Skin epidermis (tissue), 12 donors: ENCODE data around the gene DECR2.
"Not testable (repeated sequence)": the region's sequence is repeated elsewhere in the genome, so short reads cannot be mapped to it uniquely, and the experiment has no call there.

Source experiments
- H3K27ac ChIP-seq, 21 experiments: fragments of 200-600 bp; sonication (generic) in 11 of 21; one replicate each; pipeline ENCODE4 v1.5.0; 2020; ENCODE audit warnings: mild to moderate bottlenecking in 3 of 21, inconsistent platforms in 2 of 21, moderate library complexity in 2 of 21
- H3K4me3 ChIP-seq, 7 experiments: fragments of 200-600 bp; sonication (generic) in 2 of 7; one replicate each; pipeline ENCODE4 v1.5.0; 2020; ENCODE audit warnings: inconsistent platforms in 2 of 7, mild to moderate bottlenecking in 2 of 7, moderate library complexity in 1 of 7

Gene DECR2, protein sequence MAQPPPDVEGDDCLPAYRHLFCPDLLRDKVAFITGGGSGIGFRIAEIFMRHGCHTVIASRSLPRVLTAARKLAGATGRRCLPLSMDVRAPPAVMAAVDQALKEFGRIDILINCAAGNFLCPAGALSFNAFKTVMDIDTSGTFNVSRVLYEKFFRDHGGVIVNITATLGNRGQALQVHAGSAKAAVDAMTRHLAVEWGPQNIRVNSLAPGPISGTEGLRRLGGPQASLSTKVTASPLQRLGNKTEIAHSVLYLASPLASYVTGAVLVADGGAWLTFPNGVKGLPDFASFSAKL

DNA sequence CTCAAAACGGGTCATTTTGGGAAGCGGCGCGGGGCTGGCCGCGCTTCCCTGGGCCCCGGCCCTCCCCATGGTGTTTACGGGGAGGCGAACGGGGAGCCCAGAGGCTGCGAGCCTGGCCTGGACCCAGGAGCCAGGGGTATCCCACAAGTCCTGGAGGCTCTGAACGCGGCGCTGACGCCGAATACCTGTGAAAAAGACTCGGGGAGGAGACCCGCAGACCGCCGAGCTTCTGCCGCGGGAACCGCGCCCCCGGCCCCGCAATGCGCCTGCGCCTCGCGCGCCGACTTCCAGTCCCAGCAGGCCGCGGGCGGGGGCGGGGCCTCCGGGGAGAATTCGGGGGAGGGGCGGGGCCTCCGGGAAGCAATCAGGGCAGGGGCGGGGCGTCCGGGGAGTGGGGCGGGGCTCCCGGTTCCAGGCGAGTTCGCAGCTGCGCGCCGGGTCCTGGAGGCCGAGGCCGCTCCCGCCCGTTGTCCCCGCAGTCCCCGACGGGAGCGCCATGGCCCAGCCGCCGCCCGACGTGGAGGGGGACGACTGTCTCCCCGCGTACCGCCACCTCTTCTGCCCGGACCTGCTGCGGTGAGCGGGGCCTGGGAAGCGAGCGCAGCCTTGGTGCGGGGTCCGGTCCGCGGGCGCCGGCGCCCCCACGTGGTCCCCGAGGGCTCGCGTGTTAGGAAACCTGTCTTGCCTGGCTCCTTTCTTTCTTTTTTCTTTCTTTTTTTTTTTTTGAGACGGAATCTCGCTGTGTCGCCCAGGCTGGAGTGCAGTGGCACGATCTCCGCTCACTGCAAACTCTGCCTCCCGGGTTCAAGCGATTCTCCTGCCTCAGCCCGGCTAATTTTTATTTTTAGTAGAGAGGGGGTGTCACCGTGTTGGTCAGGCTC is at the start of gene DECR2:
DECR2 (plus strand) TSS at position 418 of the 881 bp plus-strand sequence; CDS start at position 497, 79 bp downstream.
- peak within 1 kb of the TSS; percentile 61 to 90 (median 75) for H3K4me3 ChIP-seq

DNA sequence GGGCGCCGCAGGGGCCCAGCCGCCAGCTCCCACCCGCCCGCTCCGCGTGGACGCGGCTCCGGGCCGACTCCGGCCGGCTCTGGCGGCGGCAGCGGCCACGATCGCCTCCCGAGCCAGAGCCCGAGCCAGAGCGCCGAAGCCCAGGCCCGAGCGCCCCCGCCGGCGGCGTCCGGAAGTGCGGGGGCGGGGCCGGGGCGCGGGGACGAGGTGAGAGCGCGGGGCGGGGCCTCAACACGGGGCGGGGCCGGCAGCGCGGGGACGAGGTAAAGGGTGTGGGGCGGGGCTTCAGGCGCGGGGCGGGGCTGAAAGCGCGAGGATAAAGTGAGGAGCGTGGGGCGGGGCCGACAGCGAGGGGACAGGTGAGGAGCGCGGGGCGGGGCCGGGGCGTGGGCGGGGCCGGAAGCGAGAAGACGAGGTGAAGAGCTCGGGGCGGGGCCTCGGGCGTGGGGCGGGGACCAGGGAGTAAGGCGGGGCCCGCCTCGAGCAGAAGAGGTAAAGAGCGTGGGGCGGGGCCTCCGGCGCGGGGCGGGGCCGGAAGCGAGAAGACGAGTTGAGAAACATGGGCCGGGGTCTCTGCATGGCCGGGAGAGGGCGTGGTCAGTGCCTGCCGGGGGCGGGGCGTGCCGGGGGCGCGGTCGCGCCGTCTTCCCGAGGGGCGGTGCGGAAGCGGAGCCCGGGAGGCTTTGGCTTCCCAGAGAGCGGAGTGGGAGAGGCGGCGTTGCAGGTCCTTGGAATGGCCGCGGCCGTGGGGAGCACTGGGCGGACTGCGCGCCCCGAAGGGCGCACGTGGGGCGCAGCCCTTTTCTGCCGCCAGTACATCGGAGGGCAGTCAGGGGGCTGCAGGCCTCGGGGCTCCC is 48.9 kb upstream of the DECR2 start, which contains the start of gene AXIN1:
AXIN1 (minus strand) TSS at position 177 of the 857 bp plus-strand sequence. CDS start 5,698 bp downstream, outside the sequence.
- Histone ChIP-seq H3K27ac (peak within 1 kb of the TSS in 20 of 21 experiments; percentile 43 to 92 (median 72)), H3K4me3 (peak within 1 kb of the TSS; percentile 48 to 89 (median 73))

More for the DNA sequence above, at the start of gene DECR2:
- H3K27ac ChIP-seq = peak within 1 kb of the TSS; percentile 59 to 93 (median 87)

DNA sequence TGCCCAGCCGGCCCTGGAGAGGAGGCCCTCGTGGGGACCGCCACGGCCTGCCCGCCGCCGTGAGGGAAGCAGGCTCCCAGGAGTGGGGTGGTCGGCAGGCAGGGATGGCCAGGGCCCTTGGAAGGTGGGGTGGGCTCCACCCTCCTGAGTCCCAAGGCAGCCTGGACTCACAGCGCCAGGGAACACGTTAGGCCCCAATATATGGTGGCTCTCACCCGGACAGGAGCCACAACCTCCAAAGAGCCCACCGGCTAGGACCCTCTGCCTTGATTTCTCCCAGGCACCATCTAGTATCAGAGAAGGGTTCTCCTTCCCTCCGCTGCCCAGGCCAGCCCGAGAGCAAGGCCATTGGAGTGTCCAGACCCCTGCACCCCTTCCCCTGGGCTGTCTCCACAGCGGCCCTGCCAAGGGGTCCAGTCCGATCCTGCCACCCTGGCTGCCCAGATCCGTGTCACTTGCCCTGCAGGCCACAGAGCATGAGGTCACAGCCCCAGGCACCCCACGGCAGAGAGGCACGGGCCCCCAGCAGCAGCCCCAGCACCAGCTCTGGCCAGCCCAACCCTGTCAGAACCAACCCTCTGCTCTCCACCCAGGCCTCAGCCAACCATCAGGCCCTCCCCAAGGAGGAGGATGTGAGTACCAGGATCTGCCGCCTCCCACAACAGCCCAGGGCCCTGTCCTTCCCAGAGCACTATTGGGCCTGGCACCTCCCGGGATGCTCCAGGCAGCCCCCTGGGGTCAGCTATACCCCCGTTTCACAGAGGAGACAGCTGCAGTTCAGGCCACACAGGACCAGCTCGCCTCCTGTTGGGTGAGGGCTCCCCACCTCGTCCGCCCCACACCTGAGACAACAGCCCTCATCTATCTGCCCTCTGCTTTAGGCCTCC is 48.0 kb upstream of the DECR2 start:
- Histone ChIP-seq H3K27ac (peak overlapping the region in 19 of 21 experiments; percentile 10 to 83 (median 68)), H3K4me3 (peak overlapping the region; percentile 19 to 89 (median 34))

DNA sequence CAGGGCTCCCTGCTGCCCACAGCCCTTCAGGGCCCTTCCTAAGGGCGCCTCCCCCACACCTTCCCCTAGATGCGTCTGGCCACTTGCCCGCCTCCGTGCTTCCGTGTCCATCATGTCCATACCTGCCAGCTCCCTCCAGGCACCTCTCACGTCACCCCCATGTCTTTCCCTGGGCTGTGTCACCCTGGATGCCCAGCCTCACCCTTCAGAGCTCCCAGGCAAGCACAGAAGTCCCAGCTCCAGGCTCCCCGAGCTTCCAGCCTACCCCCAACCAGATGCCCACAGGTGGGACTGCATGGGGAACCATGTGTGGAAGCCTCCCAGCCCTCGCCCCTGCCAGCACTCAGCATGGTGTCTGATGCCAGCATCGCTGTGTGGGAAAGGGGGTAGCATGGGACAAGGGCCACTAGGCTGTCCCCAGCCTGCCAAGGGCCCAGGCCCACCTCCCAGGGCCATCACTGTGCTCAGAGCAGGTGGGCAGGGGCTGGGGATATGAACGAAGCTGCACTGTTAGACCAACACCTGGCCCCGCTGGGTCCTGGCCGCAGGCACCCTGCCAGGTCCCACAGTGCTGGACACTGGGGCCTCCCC is 47.3 kb upstream of the DECR2 start:
- peak overlapping the region in 8 of 21 experiments; percentile 4 to 83 (median 74) for H3K27ac ChIP-seq
- no peak overlapping the region for H3K4me3 ChIP-seq

DNA sequence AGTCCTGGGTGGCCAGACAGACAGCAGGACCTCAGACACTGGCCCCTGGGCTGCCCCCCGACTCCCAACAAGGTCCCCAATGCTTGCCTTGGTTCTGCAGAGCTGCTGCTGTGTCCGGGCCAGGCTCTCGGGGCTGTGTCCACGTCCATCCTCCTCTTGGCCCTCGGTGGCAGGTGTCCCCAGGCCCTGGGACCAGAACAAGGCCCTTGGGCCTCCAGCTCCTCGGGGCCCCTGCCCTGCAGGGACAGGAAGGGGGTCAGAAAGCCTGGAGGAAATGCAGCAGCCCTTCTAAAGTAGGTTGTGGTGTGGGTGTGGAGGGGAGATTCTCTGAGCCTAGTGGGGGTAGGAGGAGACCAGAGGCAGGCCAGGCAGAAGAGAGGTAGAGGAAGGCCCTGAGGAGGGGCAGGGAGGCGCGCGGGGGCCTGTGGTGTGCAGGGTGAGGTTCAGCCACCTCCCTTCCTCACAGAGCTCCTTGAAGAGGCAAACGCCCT is 46.7 kb upstream of the DECR2 start:
- no peak overlapping the region for H3K4me3 ChIP-seq
- H3K27ac ChIP-seq = peak overlapping the region in 5 of 21 experiments; percentile 4 to 83 (median 24)

DNA sequence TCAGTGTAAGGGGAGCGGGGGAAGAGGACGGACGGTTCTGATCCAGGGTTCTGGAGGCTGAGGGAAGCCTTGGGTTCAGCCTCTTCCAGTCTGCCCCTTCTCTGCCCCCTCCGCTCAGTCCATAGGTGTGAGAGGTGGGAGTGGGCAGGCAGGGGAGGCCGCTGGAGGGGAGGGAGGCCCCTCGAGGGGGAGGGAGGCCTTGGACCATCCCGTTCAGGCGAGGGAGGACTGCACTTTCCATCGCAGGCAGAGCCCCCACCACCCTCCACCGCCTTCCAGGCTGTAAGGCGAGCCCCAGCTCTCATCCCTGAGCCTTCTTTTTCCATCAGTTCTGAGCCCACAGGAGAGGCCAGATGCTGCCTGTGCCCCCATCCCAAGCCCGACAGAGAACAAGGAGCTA is 44.9 kb upstream of the DECR2 start:
- Histone ChIP-seq H3K27ac (no peak overlapping the region), H3K4me3 (no peak overlapping the region)

DNA sequence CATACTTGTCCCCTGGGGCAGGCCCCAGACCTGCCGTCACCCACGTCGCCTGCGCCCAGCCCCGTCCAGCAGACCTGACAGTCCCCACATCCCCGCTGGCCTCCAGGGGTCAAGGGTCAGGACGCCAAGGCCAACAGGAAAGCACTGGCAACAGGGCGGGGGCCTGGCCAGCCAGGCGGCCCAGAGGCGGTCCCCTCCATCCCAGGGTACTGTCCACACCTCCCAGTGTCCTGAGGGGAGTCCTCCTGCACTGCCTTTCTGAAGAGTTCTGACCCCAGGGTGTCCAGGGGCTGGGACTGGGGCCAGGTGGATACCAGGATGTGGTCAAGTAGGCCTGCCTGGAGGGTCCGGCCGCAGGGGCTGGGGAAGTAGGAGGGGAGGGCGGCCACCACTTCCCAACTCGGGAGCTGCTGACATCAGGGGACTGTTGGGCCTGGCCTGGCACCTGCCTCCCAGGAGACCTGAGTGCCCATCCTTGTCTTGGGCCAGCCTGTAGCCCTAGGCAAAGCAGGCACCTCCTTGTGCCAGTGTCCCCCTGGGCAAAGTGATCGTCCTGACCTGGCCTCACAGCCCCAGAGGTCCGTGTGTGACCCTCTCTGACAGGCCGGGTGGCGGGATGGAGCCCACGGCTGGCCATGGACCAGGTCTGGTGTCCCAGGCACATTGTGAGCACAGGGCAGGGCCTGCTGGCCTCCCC is 42.5 kb upstream of the DECR2 start:
- Histone ChIP-seq H3K27ac (no peak overlapping the region), H3K4me3 (no peak overlapping the region)

DNA sequence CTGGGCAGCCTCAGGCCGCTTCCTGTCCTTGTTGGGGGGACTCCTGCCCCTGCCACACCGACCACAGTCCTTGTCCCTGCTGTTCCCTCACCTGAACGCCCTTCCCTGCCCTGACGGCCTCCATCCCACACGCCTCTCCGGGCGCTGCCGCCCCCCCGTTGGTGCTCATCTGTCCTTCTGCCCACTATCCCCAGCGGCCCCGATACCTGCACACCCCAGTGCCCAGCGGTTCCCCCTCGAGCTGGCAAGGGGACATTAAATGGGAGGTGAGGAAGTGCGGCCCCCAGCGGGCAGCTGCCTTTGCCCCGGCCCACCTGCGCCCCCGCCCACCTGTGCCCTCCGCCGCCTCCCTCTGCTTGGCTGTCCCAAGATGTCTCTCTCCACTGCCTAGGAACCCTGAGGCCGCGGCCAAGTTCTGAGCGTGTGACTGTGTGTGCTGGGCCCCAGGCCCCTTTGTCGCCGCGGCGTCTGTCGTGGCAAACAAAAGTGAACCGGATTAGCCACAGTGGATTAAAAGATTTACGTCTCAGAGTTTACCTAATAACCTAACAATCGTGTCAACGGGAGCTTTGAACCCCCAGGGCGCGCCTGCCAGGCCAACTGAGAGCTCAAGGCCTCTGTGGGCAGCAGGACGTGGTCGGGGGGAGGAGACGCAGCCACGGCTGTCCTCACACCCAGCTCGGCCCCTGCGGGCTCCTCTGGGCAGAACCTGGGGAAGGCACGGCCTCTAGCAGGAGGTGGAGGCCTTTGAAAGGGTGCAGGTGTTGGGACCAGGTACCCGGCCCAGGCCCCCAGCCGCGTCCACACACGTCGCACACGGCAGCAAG is 41.6 kb upstream of the DECR2 start:
- Histone ChIP-seq H3K4me3 (no peak overlapping the region), H3K27ac (no peak overlapping the region)

DNA sequence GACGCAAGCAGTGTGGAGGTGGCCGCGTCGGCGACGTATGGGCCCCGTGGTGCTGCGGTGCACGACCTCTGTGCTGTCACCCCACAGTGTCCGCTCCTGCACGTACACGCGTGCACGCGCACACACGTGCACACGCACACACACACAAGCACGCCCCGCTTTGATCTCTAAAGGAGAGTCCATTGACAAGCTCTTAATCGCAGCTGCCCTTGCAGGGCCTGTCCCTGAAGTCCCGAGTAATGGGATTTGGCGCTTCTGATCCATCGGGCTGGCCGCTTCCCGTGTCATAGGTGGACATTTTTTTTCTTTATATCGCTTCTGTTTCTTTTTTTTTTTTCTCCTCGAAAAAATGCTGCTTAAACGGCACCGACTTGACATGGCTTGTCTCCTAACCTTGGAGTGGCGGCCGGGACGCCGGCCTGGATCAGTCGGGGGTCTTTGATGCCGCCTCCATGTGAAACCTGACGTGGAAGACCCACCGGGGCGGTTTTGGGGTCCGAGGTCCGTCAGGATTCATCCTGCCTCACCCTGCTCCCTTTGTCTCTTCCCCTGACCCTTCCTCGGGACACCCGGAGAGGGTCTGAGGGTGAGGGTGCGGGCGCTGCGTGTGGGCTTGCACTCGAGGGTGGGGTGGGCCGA is 40.9 kb upstream of the DECR2 start:
- Histone ChIP-seq H3K27ac (no peak overlapping the region), H3K4me3 (no peak overlapping the region)

DNA sequence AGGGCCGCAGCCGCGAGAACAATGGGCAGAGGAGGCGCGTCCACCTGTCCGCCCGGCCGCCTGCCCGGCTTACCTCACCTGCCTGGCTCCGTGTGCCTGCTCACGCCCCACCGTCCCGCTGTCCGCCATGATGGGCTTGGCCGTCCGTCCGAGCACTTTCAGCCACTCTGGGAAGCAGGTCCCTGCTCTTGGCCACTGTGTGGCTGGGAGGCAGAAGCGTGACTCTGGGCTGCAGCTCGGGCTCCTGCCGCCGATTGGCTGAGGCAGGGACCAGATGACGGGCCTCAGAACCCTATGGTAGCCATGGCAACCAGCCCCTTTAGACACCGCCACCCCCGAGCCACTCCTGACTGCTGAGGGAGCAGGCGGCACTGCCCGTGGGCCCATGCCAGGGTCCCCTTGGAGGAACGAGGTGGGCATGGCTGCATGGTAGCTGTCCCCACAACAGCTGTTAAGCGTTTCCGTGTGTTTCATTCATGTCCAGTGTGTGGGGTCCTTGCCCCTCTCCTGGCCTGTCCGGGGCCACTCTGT is 40.3 kb upstream of the DECR2 start:
- H3K27ac ChIP-seq = no peak overlapping the region
- no peak overlapping the region for H3K4me3 ChIP-seq

DNA sequence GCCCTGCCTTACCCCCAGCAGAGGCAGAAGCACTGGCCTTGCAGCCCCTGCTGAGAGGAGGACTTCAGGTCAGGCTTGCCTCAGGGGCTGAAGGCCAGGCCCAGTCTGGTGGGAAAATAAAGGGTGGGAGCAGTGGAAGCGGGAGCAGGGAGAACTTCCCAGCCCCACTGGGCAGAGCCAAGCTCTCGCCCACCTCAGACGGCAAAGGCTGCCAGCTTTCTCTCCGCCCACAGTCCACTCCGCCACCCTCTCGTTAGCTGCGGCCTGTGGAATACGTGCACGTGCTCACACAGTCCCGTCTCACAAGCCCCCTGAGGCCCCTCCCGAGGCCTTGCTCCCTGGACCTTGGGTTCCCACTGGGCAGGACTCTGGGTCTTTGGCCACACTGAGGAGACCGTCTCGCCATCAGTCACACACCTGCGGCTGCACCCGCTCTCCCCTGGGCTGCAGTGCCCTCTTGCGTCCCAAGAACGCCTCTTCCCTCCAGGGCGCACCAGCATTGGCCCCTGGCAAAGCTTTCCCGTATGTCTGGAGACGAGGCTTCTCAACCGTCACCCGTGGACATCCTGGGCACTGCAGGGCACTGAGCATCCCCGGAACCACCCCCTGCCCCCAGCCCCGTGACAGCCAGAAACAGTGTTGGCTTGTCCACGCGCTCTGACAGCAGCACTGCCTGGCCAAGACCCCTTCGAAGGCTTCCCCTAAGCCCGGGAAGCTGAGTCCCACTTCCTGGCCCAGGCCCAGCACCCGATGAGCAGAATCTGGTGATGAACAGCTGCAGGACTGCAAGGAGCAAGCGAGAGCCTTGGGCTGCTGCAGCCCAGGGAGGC is 39.6 kb upstream of the DECR2 start:
- H3K27ac ChIP-seq = no peak overlapping the region
- no peak overlapping the region for H3K4me3 ChIP-seq

DNA sequence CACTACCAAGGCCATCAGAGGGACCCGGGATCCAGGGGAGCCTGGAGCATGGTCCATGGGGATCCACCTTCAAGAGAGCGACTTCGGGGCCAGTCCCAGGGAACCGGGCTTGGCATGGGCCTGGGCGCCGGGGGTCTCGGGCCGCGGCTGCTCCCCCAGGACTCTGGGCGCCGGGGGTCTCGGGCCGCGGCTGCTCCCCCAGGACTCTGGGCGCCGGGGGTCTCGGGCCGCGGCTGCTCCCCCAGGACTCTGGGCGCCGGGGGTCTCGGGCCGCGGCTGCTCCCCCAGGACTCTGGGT is 39.0 kb upstream of the DECR2 start:
- not testable (repeated sequence) for H3K4me3 ChIP-seq, H3K27ac ChIP-seq

DNA sequence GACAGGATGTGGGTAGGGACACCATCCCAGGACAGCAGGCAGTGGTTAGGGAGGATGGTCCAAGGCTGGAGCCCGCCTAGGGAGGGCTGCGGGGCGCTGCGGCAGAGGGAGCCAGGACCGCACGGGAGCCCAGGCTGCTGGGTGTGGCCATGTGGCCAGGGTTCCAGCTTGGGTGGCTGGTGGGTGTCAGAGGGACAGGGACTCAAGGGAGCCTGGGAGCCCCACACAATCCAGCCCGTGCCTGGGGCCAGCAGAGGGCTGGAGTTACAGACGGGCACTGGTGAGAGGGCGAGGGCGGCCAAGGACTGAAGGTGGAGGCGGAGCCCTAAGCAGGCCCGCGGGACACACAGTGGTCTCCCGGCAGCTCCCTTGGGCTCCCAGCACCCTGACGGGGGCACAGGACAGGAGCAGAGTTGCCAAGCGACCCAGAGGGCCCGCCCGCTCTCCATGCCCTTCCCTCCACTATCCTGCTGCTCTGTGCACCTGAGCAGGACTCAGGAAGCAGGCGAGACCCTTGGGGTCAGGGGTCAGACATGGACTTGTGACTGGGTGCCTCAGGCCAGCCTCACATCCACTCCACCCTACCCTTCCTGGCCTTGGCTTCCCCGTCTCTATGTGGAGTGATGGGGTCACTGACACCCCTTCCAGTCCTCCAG is 38.4 kb upstream of the DECR2 start:
- Histone ChIP-seq H3K4me3 (no peak overlapping the region), H3K27ac (no peak overlapping the region)

DNA sequence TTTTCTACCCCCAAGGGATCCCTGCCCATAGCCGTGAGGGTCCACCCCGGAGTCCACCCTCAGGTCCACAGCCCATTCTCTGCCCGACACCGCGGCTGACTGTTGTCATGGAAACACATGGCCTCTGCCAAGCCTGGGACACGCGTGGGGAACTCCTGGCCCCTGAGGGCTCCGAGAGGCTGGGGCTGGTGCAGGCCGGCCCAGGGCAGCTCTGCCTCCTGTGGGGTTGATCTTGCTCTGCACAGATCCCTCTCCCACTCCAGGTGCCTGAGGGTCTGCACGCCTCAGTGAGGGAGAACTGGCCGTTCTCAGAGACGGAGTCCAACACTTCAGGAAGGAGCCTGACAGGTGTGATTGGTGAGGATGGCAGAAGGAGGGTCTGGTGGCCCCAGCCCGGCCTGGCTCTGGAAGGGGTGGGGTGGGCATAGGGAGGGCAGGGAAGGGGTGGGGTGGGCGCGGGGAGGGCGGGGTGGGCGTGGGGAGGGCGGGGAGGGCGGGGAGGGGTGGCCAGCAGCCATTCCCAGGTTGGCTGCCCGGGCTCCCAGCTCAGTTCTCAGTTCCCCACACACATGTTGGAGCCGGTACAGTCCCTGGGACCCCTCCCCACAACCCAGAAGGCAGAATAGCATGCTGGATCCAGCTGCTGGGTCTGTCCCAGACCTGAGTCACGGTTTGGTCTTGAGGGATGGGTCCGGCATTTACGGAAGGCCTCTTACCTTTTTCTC is 37.8 kb upstream of the DECR2 start:
- Histone ChIP-seq H3K27ac (no peak overlapping the region), H3K4me3 (no peak overlapping the region)
